T-helper 17 cell (primary cell): Measurements from ENCODE around the gene BRINP3. TPM values are rescaled to one million over a fixed set of nuclear protein-coding genes. Genes with fewer than 3 reads are reported as not detected.

Source experiments
- ATAC-seq: fragments of 150-1000 bp; cut with Tn5 transposase; 2 replicates; pipeline ENCODE4 v1.10.0; 2021; ENCODE audit warnings: mild to moderate bottlenecking, moderate library complexity
- DNase-seq, 3 donors: peaks; one replicate each; pipeline versions ENCODE4 v3.0.0 to v3.0.0-alpha.2; 2020 to 2021
- H3K9me3 ChIP-seq: one replicate; pipeline ENCODE4 v1.7.0; 2013; ENCODE audit warnings: low read length, mild to moderate bottlenecking; ENCODE audit not compliant: control insufficient read depth, poor library complexity, severe bottlenecking
- H3K27ac Mint-ChIP-seq: one replicate; pipeline ENCODE4 v1.8.0; 2022; ENCODE audit warnings: mild to moderate bottlenecking, moderate library complexity, mixed read lengths
- H3K27me3 Mint-ChIP-seq: one replicate; pipeline ENCODE4 v1.8.0; 2022; ENCODE audit warnings: mixed read lengths
- H3K36me3 Mint-ChIP-seq: one replicate; pipeline ENCODE4 v1.8.0; 2022; ENCODE audit warnings: low read depth, mixed read lengths
- H3K4me1 Mint-ChIP-seq: one replicate; pipeline ENCODE4 v1.8.0; 2022; ENCODE audit warnings: mild to moderate bottlenecking, mixed read lengths
- H3K4me3 Mint-ChIP-seq: one replicate; pipeline ENCODE4 v1.8.0; 2022; ENCODE audit warnings: mild to moderate bottlenecking, moderate library complexity, mixed read lengths
- total RNA-seq, 4 donors: library from RNA in 2 of 4; stranded (reverse) in 2 of 4; gene quantifications; one replicate each; pipeline ENCODE4 v1.2.3 and lab custom pipeline; 2022 to 2026

Gene BRINP3
- total RNA-seq, 2 donors from 2014 or later = not detected

DNA sequence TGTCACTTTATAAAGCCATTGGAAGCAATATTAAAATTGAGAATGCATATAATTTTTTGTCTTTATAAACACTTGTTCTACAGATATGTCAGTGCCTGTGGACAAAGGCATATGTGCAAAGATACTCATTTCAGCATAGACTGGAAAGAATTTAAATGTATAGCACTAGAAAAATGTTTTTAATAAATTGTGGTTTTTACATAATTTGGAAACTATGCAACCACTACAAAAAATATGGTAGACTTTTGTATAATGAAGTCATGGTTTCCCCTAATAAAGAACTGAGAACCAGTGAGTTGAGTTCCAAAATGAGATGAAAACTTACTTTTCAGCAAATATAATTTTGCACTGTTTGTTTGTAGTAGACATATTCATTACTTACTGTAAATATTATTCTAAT is 48.5 kb downstream of the BRINP3 start:
- Mint-ChIP-seq H3K4me1 (no peaks in the 10 kb centered on the region), H3K27me3 (no peaks in the 10 kb centered on the region), H3K4me3 (no peak overlapping the region), H3K36me3 (no peaks in the 10 kb centered on the region), H3K27ac (no peak overlapping the region)
- ATAC-seq (no peak), DNase-seq (no peak)
- H3K9me3 ChIP-seq = no peaks in the 10 kb centered on the region

DNA sequence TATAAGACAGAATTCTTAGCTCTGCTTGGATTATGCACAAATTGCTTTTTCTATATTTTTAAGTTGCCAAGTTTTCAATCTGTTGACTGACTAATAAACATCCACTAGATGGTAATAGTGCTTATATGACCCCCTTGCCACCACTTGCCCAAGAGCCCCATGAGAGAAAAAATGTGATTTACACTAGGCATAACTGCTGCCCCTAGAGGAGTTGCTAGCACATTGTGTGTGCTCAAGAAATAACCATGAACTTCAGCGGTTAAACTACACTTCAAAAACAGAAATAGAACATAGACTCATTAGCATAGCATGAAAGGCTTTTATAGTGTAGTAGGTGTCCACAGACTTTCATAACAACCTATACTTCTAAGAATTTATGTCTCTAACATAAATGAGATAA is 61.4 kb downstream of the BRINP3 start:
- H3K27ac Mint-ChIP-seq = no peak overlapping the region
- H3K4me3 Mint-ChIP-seq = no peak overlapping the region
- DNase-seq = no peak
- H3K27me3 Mint-ChIP-seq = no peaks in the 10 kb centered on the region
- H3K9me3 ChIP-seq = no peaks in the 10 kb centered on the region
- no peaks in the 10 kb centered on the region for H3K36me3 Mint-ChIP-seq
- no peak for ATAC-seq
- no peaks in the 10 kb centered on the region for H3K4me1 Mint-ChIP-seq

DNA sequence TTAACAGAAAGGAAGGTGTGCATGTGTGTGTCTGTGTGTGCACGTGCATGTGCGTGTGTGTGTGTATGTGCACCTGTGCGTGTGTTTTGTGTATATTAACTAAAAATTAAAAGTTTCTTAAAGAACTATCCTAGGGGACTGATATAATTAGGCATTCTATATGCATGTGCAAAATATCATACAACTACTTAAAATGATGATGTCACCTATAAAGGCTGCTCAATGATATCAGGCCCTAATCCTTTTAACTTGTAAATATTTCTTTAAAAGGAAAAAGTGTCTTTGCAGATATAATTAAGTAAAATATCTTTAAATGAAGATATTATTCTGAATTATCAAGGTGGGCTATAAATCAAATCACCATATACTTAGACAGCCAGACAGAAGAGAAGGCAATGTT is 64.5 kb downstream of the BRINP3 start:
- ATAC-seq (no peak), DNase-seq (no peak)
- H3K4me3 Mint-ChIP-seq = no peak overlapping the region
- H3K36me3 Mint-ChIP-seq = no peaks in the 10 kb centered on the region
- no peaks in the 10 kb centered on the region for H3K4me1 Mint-ChIP-seq
- no peak overlapping the region for H3K27ac Mint-ChIP-seq
- no peaks in the 10 kb centered on the region for H3K27me3 Mint-ChIP-seq
- H3K9me3 ChIP-seq = no peaks in the 10 kb centered on the region

DNA sequence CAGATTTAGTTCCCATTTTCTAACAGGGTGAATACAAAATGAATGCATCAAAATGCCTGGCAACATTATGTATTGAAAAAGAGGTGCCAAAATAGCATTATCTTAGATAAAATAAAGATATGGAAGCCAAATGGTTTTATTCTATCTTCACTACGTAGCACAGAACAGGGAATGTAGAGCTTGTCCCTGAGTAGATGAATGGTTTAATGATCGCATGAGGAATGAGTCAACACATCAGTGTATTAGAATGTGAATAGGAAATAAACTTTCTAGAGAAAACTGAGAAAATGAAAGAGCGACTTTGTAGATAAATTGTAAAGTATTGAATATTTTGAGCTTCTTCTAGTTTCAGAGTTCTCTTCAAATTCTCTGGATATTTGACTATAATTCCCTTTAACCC is 74.3 kb downstream of the BRINP3 start:
- H3K9me3 ChIP-seq = no peaks in the 10 kb centered on the region
- Mint-ChIP-seq H3K27me3 (no peaks in the 10 kb centered on the region), H3K36me3 (no peaks in the 10 kb centered on the region), H3K27ac (no peak overlapping the region), H3K4me1 (no peaks in the 10 kb centered on the region), H3K4me3 (no peak overlapping the region)
- no peak for DNase-seq
- ATAC-seq = no peak

DNA sequence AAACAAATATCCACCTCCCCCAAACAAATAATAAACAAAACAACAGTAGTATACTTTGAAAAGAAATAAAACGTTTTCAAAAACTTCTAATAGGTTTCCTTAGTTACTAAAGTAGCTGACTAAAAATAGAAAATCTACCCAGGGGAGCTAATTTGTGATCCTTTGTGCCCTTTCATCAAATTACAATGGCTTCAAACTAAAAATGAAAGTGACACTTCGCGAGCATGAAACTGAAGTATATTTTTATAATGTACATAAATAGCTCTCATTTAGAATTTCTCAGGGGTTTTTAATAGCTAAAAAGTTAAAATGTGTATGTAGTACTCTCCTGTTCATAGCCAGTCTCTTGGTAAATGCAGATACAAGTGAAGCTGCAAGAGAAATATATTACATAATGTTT is 78.4 kb downstream of the BRINP3 start:
- no peaks in the 10 kb centered on the region for H3K4me1 Mint-ChIP-seq
- ATAC-seq (no peak), DNase-seq (no peak)
- no peak overlapping the region for H3K27ac Mint-ChIP-seq
- no peaks in the 10 kb centered on the region for H3K27me3 Mint-ChIP-seq
- H3K4me3 Mint-ChIP-seq = no peak overlapping the region
- no peaks in the 10 kb centered on the region for H3K9me3 ChIP-seq
- no peaks in the 10 kb centered on the region for H3K36me3 Mint-ChIP-seq

DNA sequence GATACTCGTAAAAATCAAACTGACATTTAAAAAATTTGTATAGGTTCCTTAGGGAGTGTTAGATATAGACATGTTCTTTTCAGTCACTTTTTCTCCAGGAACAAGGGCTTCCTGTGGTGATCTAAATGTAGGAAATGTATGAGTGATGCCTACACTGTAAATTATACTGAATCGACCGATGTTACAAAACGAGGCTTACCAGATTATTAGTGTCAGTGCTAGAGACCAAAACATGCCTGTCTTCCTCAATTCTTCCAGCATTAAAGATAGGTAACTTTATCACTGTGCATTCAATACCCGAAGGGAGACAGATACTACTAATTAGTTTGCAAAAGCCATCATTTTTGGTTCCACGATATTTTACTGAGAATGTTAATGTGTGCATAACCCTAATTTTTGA is 86.1 kb downstream of the BRINP3 start:
- ATAC-seq (no peak), DNase-seq (no peak)
- H3K9me3 ChIP-seq = no peaks in the 10 kb centered on the region
- Mint-ChIP-seq H3K4me1 (no peaks in the 10 kb centered on the region), H3K27me3 (no peaks in the 10 kb centered on the region), H3K27ac (no peak overlapping the region), H3K4me3 (no peak overlapping the region), H3K36me3 (no peaks in the 10 kb centered on the region)

DNA sequence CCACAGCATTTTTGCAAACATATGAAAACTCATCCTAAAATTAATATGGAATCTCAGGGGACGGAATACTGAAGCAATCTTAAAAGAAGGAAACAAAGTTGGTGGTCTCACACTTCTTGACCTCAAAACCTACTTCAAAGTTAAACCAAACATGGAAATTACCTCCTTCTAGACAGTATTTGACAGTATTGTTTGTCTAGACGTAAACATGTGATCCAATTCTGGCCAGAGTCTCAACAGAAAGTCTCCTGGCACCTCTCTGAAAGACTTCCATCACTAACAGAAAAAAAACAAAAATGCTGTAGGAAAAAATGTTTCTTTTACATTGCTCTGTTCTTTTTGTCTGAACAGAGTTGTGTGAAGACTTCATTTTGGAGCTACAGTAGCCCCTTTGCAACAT is 99.7 kb downstream of the BRINP3 start:
- Mint-ChIP-seq H3K4me1 (no peaks in the 10 kb centered on the region), H3K27ac (no peak overlapping the region), H3K36me3 (no peaks in the 10 kb centered on the region), H3K27me3 (no peaks in the 10 kb centered on the region), H3K4me3 (no peak overlapping the region)
- peaks cover 5% of the 10 kb centered on the region for H3K9me3 ChIP-seq
- ATAC-seq (no peak), DNase-seq (no peak)

DNA sequence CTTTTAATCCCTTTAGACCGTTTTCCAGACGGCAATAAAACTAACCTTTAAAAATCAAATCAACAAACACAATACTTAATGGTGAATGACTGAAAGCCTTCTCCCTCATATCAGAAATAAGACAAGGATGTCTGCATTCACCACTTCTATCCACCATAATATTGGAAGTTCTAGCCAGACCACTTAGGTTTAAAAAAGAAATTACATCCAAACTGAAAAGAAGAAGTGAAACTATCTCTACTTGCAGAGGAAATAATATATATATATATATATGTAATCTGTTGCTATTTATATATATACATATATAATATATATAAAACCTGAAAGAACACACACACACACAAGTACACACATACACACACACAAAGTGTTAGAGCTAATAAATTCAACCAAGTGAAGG is 100.4 kb downstream of the BRINP3 start:
- no peaks in the 10 kb centered on the region for H3K27me3 Mint-ChIP-seq
- peaks cover 5% of the 10 kb centered on the region for H3K9me3 ChIP-seq
- H3K36me3 Mint-ChIP-seq = no peaks in the 10 kb centered on the region
- no peak overlapping the region for H3K4me3 Mint-ChIP-seq
- ATAC-seq = no peak
- no peak for DNase-seq
- no peaks in the 10 kb centered on the region for H3K4me1 Mint-ChIP-seq
- H3K27ac Mint-ChIP-seq = no peak overlapping the region

DNA sequence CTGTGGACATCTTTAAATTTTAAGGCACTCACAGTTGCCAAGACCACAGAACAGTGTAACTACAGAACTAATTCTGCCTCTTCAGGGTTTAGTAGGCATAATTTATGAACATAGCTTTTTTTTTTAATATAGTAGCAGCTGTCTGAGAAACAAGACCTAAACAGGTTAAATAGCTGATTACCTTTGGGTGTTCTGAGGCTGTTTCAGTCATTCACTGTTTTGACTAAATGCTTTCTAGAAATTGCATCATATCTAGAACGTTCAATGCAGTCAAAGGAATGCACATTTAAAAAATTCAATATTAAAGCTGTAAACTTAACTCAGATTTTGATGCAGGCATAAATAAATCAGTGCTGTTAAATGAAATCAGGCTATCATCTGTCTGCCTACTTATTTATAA is 101.6 kb downstream of the BRINP3 start:
- DNase-seq (no peak), ATAC-seq (no peak)
- Mint-ChIP-seq H3K27ac (no peak overlapping the region), H3K4me1 (no peaks in the 10 kb centered on the region), H3K36me3 (no peaks in the 10 kb centered on the region), H3K27me3 (no peaks in the 10 kb centered on the region), H3K4me3 (no peak overlapping the region)
- H3K9me3 ChIP-seq = peaks cover 3% of the 10 kb centered on the region

DNA sequence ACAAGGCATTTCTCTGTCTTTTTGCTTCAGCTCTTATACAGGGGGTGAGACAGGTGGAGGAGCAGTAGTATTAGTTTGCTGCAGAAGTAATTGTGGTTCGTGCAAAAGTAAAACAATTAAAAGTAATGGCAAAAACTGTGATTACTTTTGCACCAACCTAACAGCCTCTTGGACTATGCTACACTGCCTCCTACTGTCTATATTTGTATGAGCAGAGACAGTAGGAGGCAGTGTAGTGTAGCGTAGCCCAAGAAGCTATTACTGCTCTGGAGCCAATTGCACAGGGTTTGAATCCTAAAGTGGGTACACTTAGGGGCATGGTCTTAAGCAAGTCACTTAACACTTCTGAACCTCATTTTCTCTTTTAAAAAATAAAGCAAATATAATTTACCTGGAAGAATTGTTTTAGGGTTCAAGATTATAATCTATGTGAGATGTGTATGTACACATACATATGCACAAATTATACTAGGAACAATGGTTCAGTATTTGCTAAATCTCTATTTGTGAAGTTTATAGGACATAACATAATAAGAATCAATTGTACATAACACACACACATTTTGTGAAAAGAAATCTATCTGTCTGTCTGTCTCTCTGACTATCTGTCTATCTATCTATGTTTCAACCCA is 103.8 kb downstream of the BRINP3 start:
- Mint-ChIP-seq H3K27me3 (no peaks in the 10 kb centered on the region), H3K36me3 (no peaks in the 10 kb centered on the region), H3K4me1 (no peaks in the 10 kb centered on the region), H3K4me3 (no peak overlapping the region), H3K27ac (no peak overlapping the region)
- no peak for DNase-seq
- ATAC-seq = no peak
- H3K9me3 ChIP-seq = no peaks in the 10 kb centered on the region

DNA sequence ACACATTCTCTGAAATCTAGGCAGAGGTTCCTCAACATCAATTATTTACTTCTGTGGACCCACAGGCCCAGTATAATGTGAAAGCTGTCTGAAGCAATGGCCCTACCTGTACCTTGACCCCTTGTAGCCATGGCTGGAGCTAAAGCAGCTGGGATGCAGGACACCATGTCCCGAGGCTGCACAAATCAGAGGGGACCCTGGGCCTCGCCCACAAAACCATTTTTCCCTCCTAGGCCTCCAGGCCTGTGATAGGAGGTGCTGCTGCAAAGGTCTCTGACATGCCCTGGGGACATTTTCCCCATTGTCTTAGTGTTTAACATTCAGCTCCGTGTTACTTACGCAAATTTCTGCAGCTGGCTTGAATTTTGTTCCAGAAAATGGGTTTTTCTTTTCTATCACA is 110.5 kb downstream of the BRINP3 start:
- no peaks in the 10 kb centered on the region for H3K27me3 Mint-ChIP-seq
- no peak for DNase-seq
- no peak overlapping the region for H3K4me3 Mint-ChIP-seq
- no peak overlapping the region for H3K27ac Mint-ChIP-seq
- ATAC-seq = no peak
- H3K36me3 Mint-ChIP-seq = no peaks in the 10 kb centered on the region
- H3K4me1 Mint-ChIP-seq = no peaks in the 10 kb centered on the region
- H3K9me3 ChIP-seq = no peaks in the 10 kb centered on the region

DNA sequence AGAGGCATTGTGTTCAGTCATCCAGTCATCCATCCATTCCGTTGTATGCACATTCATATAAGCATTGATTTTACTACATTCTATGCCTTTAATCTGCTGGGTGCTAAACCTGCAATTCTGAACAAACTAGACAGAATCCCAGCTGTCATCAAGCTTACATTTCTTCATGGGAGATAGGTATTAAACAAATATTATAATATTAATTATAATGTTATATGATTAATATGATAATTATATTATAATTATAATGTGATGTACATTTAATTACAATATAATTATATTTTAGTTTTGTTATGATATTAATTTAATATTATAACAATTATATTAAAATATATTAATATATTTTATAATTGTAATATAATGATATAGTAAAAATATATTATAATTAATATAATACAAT is 112.4 kb downstream of the BRINP3 start:
- no peaks in the 10 kb centered on the region for H3K27me3 Mint-ChIP-seq
- no peak overlapping the region for H3K4me3 Mint-ChIP-seq
- DNase-seq (no peak), ATAC-seq (no peak)
- no peak overlapping the region for H3K27ac Mint-ChIP-seq
- H3K36me3 Mint-ChIP-seq = no peaks in the 10 kb centered on the region
- no peaks in the 10 kb centered on the region for H3K4me1 Mint-ChIP-seq
- no peaks in the 10 kb centered on the region for H3K9me3 ChIP-seq

DNA sequence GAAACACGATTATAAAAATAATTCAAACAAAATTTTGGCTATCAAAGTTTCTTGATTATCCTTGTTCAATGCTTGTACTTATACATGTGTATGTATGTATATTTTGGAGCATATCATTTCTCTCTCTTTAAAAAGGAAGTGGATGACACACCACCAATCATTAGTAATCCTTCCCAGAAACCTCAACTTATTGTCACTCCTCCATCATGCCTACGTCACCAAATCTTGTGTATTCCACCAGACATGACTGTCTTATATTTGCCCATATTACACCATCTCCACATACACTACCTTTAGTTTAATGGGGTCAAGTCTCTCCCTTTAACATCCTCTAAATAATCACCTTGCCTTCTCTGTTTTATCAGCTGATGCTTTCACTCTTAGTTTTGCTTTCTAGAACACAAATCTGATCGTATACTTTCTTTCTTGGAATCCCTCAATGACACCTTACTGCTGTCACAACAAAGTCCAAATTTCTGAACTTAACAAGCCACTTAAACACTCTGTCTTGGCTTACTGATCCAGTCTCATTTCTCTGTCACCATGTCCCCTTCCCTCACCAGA is 124.0 kb downstream of the BRINP3 start:
- H3K9me3 ChIP-seq = no peaks in the 10 kb centered on the region
- Mint-ChIP-seq H3K27me3 (no peaks in the 10 kb centered on the region), H3K27ac (no peak overlapping the region), H3K4me3 (no peak overlapping the region), H3K4me1 (no peaks in the 10 kb centered on the region), H3K36me3 (no peaks in the 10 kb centered on the region)
- DNase-seq (no peak), ATAC-seq (no peak)

DNA sequence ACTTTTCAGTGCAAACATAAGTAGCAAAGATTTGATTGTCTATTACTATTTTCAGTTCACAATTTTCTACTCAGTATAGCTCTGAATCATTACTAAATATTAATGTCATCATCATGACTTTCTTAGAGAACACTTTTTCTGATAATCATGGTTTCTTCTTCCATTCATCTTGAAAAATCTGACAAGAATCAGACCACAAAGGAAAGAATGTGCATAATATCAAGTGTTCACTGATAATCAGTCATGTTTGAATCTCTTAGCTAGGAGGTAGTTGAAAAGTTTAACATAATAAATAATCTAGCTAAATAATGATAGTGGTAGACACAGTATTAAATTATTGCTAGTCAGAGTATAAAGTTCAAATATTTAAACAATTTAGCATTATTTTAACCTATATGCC is 133.2 kb downstream of the BRINP3 start:
- Mint-ChIP-seq H3K27ac (no peak overlapping the region), H3K4me1 (no peaks in the 10 kb centered on the region), H3K36me3 (no peaks in the 10 kb centered on the region), H3K27me3 (no peaks in the 10 kb centered on the region), H3K4me3 (no peak overlapping the region)
- no peak for DNase-seq
- ATAC-seq = no peak
- no peaks in the 10 kb centered on the region for H3K9me3 ChIP-seq
